Effector memory CD8-positive, alpha-beta T cell (primary cell): ENCODE measurements around the gene UFD1.

Source experiments
- ATAC-seq: fragments of 150-1000 bp; cut with Tn5 transposase; replicated peaks from 2 replicates; pipeline ENCODE4 v1.10.0; 2021; ENCODE audit warnings: mild to moderate bottlenecking, moderate library complexity
- DNase-seq, 3 experiments: peaks; one replicate each; pipeline ENCODE4 v3.0.0; 2021
- H3K27ac Mint-ChIP-seq, 2 donors: one replicate each; pipeline ENCODE4 v1.8.0; 2022; ENCODE audit warnings: mild to moderate bottlenecking in 2 of 2, mixed read lengths in 2 of 2, moderate library complexity in 2 of 2
- H3K27me3 Mint-ChIP-seq, 2 donors: one replicate each; pipeline ENCODE4 v1.8.0; 2022; ENCODE audit warnings: mixed read lengths in 2 of 2
- H3K36me3 Mint-ChIP-seq: one replicate; pipeline ENCODE4 v1.8.0; 2022; ENCODE audit warnings: mild to moderate bottlenecking, moderate library complexity, mixed read lengths; ENCODE audit not compliant: insufficient read depth
- H3K4me1 Mint-ChIP-seq, 2 donors: one replicate each; pipeline ENCODE4 v1.8.0; 2022; ENCODE audit warnings: low read depth in 2 of 2, mixed read lengths in 2 of 2
- H3K4me3 Mint-ChIP-seq, 2 donors: one replicate each; pipeline ENCODE4 v1.8.0; 2022; ENCODE audit warnings: mild to moderate bottlenecking in 2 of 2, mixed read lengths in 2 of 2, moderate library complexity in 2 of 2
- H3K9me3 Mint-ChIP-seq, 2 donors: one replicate each; pipeline ENCODE4 v1.8.0; 2022; ENCODE audit warnings: mixed read lengths in 2 of 2

UFD1 gene

DNA sequence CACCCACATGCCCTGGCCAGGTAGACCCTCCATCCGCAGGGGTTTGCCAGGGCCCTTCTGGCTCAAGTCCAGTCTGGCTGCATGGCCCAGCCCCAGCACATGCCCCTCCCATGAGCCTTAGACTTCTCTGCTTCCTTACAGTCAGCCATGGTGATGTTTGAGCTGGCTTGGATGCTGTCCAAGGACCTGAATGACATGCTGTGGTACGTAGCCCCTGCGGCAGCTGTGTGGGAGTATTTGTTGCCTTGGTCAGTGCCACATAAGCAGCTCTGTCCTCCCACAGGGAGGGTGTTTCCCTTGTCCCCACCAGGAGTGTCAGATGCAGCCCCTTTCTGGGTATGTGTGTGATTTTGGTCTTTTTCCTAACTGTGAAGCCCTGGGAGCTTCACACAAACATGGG, 18.3 kb upstream of the UFD1 start:
- ATAC-seq = no peak
- Mint-ChIP-seq H3K36me3 (no peaks in the 10 kb centered on the region), H3K4me1 (no peaks in the 10 kb centered on the region), H3K27me3 (no peaks in the 10 kb centered on the region), H3K27ac (no peak overlapping the region), H3K4me3 (no peak overlapping the region), H3K9me3 (no peaks in the 10 kb centered on the region)
- DNase-seq = no peak

DNA sequence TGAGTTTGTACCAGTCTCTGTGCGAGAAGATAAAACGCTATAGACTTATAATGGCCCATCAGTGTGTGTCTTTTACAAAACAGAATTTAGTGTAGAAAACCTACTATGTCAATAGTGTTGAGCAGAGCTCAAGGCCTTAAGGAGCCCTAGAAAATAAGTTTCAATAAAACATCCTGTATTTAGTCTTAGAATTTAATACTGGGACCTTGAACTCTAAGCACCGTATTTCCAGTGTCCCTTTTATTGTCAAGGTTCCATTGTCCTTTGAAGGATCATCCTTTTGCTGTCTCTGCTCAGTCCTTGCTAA, 17.3 kb upstream of the UFD1 start:
- no peaks in the 10 kb centered on the region for H3K36me3 Mint-ChIP-seq
- no peak overlapping the region for H3K27ac Mint-ChIP-seq

DNA sequence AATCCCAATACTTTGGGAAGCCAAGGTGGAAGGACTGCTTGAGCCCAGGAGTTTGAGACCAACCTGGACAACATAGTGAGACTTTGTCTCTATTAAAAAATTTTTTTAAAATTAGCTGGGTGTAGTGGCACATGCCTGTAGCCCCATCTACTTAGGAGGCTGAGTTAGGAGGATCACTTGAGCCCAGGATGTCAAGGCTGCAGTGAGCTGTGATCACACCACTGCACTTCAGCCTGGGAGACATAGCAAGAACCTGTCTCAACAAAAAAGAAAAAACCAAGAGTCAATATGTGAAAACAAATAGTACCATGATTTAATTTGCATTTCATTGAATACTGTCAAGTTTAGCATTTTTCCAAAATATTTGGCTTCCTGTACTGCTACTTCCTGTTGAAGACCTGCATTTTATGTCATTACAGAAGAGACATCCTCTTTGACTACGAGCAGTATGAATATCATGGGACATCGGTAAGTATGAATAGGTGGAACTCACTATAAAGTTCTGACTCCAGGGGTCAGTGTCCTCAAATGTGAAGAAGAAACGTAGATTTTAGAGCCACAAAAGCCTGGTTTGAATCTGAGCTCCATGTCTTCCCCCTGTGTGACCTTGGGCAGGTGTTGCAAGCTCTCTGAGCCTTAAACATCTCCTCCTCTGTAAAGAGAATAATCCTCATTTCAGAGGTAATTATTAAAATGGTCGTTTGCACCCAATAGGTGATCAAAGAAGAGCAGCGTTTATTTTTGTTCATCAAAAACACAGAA, 16.8 kb upstream of the UFD1 start:
- no peaks in the 10 kb centered on the region for H3K27me3 Mint-ChIP-seq
- H3K9me3 Mint-ChIP-seq = no peaks in the 10 kb centered on the region
- no peak for DNase-seq
- H3K4me3 Mint-ChIP-seq = no peak overlapping the region
- H3K27ac Mint-ChIP-seq = no peak overlapping the region
- no peaks in the 10 kb centered on the region for H3K4me1 Mint-ChIP-seq
- no peak for ATAC-seq
- H3K36me3 Mint-ChIP-seq = no peaks in the 10 kb centered on the region

More for the DNA sequence above, 17.3 kb upstream of the UFD1 start:
- Mint-ChIP-seq H3K4me1 (no peaks in the 10 kb centered on the region), H3K27me3 (no peaks in the 10 kb centered on the region), H3K9me3 (no peaks in the 10 kb centered on the region), H3K4me3 (no peak overlapping the region)
- ATAC-seq = no peak
- DNase-seq = no peak

DNA sequence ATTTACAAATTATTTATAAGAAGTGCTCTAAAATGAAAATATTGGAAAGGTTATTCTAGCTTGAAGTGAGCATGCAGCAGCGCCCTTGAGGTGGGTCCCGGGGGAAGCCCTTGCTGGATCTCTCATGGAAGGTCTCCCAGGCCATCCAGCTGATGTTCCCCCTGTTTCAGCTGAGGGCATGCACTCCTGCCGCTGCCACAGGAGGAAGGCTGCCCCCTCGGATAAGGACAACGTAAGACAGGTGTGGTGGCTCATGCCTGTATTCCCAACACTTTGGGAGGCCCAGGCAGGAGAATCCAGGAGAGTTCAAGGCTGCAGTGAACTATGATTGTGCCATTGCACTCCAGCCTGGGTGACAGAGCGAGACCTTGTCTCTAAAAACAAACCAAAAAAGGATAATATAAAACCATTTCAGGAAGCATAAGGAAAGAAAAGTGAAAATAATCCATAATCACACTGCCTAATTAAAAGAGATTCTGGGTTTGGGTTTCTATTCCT, 15.7 kb upstream of the UFD1 start:
- ATAC-seq = no peak
- Mint-ChIP-seq H3K4me1 (no peaks in the 10 kb centered on the region), H3K4me3 (no peak overlapping the region), H3K36me3 (no peaks in the 10 kb centered on the region), H3K9me3 (no peaks in the 10 kb centered on the region), H3K27me3 (no peaks in the 10 kb centered on the region), H3K27ac (no peak overlapping the region)
- no peak for DNase-seq

DNA sequence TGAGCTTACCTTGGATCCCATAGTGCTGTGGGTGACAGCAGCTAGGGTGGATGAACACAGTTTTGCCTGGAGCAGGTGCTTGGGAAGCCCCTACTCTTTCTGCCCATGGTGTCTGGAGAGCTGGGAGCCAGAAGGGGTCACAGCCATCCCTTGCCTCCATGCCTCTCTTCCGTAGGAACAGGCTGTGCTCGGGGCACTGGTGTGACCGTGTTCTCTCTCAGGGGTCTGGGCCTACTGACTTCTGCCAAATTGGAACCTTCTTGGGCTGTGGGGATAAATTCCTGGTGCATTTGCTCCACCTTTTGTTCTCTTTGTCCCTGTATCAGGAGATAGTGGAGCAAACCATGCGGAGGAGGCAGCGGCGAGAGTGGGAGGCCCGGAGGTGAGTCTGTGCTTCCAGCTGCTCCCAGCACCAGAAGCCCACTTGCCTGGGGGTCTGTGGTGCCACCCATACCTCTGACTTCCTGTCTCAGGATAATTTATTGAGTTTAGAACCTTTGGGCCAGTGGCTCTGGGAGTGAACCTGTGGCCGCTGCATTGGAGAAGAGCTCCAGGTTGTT, 15.1 kb upstream of the UFD1 start:
- no peak for ATAC-seq
- H3K27ac Mint-ChIP-seq = no peak overlapping the region
- no peak overlapping the region for H3K4me3 Mint-ChIP-seq
- H3K4me1 Mint-ChIP-seq = no peaks in the 10 kb centered on the region
- H3K36me3 Mint-ChIP-seq = no peaks in the 10 kb centered on the region
- no peak for DNase-seq
- H3K9me3 Mint-ChIP-seq = no peaks in the 10 kb centered on the region
- no peaks in the 10 kb centered on the region for H3K27me3 Mint-ChIP-seq

DNA sequence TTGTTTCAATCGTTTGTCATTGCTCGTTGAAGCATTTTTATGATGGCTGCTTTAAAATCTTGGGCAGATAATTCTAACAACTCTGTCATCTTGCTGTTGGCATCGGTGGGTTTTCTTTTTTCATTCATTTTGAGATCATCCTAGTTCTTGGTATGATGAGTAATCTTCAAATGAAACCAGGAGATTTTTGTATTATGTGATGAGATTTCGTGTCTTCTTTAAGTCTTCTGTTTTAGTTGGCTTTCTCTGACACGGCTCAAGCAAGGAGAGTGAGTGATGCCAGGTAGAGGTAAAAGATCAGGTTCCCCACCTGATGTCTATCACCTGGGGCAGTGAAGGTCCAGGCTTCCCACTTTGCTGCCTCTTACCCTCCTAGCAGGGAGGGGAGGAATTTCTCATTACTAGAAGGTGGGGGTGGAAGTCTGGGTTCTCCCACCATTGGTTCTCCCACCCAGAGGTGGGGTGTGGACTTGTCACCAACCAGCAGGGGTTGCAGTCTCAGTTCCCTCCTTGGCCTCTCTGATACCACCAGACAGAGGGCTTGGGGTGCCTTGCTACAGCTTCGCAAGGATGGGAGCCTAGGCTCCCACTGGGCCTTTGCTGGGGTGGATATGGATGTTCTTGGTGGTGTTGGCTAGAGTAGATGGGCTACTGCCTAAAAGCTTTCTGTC, 13.6 kb upstream of the UFD1 start:
- no peaks in the 10 kb centered on the region for H3K4me1 Mint-ChIP-seq
- H3K27ac Mint-ChIP-seq = no peak overlapping the region
- no peaks in the 10 kb centered on the region for H3K36me3 Mint-ChIP-seq

DNA sequence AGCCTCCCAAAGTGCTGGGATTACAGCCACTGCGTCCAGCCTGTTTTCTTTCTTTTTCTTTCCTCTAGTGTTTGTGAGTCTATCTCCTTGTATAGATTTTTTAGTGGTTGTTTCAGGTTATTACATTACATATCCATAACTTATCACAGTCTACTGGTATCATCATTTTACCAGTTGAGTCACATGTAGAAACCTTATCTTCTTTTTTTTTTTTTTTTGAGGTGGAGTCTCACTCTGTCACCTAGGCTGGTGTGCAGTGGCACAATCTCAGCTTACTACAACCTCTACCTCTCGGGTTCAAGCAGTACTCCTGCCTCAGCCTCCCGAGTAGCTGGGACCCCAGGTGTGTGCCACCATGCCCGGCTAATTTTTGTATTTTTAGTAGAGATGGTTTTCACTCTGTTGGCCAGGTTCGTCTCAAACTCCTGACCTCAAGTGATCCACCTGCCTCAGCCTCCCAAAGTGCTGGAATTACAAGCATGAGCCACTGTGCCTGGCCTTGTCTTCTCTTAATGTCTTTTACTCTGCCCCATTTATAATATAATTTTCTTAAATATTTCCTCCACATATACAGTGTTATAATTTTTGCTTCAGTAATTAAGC, 11.7 kb upstream of the UFD1 start:
- Mint-ChIP-seq H3K9me3 (no peaks in the 10 kb centered on the region), H3K27me3 (no peaks in the 10 kb centered on the region), H3K4me3 (no peak overlapping the region), H3K36me3 (no peaks in the 10 kb centered on the region), H3K27ac (no peak overlapping the region), H3K4me1 (no peaks in the 10 kb centered on the region)
- ATAC-seq (no peak), DNase-seq (no peak)

More for the DNA sequence above, 13.6 kb upstream of the UFD1 start:
- DNase-seq (no peak), ATAC-seq (no peak)
- Mint-ChIP-seq H3K9me3 (no peaks in the 10 kb centered on the region), H3K4me3 (no peak overlapping the region), H3K27me3 (no peaks in the 10 kb centered on the region)

DNA sequence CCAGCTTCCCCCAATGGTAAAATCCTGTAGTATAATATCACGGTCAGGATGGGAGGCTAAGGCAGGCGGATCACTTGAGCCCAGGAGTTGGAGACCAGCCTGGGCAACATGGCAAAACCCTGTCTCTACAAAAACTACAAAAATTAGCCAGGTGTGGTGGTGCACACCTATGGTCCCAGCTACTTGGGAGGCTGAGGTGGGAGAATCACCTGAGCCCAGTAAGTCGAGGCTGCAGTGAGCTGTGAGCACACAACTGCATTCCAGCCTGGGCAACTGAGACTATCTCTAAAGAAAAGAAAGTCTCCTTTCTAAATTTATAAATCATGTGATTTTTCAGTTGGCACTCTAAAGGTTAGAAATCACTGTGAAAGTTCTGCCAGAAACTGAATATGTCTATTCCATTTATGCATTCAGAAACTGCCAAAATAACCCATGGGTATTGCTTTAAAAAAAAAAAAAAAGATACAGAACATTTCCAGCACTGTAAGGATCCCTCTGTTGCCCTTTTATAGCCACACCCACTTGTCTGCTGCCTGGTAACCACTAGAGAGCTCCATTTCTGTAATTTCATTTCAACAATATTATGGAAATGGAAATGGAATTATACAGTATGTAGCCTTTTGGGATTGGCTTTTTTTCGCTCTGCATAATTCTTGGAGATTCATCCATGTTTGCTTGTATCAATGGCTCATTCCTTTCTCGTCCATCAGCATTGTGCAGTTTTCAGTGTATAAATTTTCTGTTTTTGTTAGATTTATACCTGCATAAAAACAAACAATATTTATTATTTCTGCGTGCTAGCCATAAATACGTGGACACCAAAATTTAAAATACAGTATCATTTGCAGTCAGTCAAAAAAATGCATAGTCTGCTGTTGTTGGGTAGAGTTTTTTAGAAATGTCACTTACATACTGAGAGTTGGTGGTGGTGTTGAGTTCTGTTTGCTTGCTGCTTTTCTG, 10.2 kb upstream of the UFD1 start:
- H3K36me3 Mint-ChIP-seq = no peaks in the 10 kb centered on the region

DNA sequence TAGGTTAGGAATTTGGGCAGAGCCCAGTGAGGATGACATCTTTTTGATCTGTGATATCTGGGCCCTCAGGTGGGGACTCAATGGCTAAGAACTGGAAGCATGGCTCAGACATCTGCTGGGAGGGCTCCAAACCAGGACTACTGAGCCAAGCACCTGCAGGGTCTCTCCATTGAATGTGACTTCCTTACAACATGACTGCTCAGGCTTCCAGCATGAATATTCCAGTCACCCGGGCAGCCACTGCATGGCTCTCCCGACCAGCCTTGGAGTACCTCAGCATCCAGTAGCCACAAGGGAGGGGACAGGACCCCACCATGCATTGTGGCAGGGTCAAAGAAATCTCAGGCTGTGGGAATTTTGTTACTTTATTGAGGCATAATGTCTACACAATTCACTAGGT, 9.3 kb upstream of the UFD1 start:
- no peaks in the 10 kb centered on the region for H3K4me1 Mint-ChIP-seq
- no peaks in the 10 kb centered on the region for H3K27me3 Mint-ChIP-seq
- no peaks in the 10 kb centered on the region for H3K36me3 Mint-ChIP-seq
- no peak overlapping the region for H3K4me3 Mint-ChIP-seq
- DNase-seq = no peak
- no peak overlapping the region for H3K27ac Mint-ChIP-seq
- no peaks in the 10 kb centered on the region for H3K9me3 Mint-ChIP-seq
- ATAC-seq = no peak

More for the DNA sequence above, 10.2 kb upstream of the UFD1 start:
- Mint-ChIP-seq H3K9me3 (no peaks in the 10 kb centered on the region), H3K4me1 (no peaks in the 10 kb centered on the region), H3K4me3 (no peak overlapping the region), H3K27me3 (no peaks in the 10 kb centered on the region), H3K27ac (no peak overlapping the region)
- DNase-seq = no peak
- no peak for ATAC-seq

DNA sequence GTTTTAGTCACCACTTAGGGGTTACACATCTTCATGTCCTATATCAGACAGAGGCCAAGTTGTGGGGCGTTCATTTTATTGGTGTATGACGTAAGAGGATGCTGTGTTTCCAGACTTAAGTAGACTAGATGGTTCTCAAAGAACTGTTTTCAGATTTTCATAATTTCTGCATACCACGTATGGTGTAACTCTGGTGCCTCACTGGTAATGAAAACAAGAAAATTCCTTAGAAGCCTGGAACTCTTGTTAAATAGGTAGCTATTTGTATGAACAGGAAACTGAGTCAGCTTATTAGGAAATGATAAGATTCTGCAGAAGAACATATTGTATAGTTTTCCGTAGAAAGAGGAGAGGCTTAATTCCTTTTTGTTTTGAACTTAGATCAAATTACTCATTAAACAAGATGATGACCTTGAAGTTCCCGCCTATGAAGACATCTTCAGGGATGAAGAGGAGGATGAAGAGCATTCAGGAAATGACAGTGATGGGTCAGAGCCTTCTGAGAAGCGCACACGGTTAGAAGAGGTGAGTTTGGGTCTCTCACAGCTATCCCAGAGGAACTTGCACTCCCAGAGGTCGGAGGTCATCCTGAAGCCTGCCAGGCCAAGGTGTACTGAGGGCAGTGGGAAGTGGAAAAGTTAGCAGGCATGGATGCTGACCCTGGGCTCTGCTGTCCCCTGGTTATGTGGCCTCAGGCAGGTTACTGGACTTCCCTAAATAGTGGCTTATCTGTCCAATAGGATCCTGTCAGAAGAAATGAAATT, 4.7 kb upstream of the UFD1 start:
- no peak for DNase-seq
- Mint-ChIP-seq H3K4me1 (peaks cover 8 to 10% of the 10 kb centered on the region in 2 donors), H3K4me3 (no peak overlapping the region), H3K27me3 (no peaks in the 10 kb centered on the region), H3K27ac (no peak overlapping the region), H3K36me3 (peaks cover 11% of the 10 kb centered on the region), H3K9me3 (no peaks in the 10 kb centered on the region)
- no peak for ATAC-seq

DNA sequence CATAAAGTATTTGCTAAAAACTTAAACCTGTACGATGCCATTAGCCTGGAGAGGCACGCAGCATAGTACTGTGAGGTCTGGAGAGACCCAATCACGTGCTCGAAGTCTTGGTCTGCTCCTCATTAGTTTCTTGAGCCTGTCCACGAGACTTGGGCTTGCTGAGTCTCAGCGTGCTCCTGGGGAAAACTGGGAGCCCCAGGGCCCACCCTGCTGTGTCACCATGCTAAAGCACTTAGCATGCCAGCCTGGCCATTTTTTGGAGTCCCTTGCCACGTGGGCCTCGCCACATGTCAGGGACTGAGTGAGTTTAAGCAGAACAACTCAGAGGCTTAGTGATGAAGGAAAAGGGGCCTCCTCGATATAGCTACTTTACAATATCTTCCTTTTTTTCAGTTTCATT, 3.3 kb upstream of the UFD1 start:
- peaks cover 18 to 20% of the 10 kb centered on the region in 2 donors for H3K4me1 Mint-ChIP-seq
- H3K27ac Mint-ChIP-seq = no peak overlapping the region
- no peaks in the 10 kb centered on the region for H3K9me3 Mint-ChIP-seq
- peaks cover 11% of the 10 kb centered on the region for H3K36me3 Mint-ChIP-seq
- ATAC-seq (no peak), DNase-seq (no peak)
- H3K27me3 Mint-ChIP-seq = no peaks in the 10 kb centered on the region
- H3K4me3 Mint-ChIP-seq = no peak overlapping the region

DNA sequence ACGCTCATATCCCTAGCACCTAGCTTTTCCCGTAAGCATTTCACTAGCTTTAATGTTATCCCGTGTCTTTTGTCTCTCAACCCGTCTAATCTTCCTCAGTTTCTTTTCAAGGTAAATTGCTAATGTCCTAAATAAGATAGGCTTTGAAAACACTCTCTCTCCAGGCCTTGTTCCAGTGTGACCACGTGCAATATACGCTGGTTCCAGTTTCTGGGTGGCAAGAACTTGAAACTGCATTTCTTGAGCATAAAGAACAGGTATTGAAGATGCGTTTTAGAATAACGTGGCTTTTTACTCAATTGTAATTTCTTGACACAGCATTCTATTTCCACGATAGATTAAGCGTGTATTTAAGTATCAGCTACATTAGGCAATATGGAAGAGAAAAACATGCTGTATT, 1.8 kb upstream of the UFD1 start:
- H3K9me3 Mint-ChIP-seq = no peaks in the 10 kb centered on the region
- H3K4me1 Mint-ChIP-seq = peaks cover 23 to 24% of the 10 kb centered on the region in 2 donors
- H3K27me3 Mint-ChIP-seq = no peaks in the 10 kb centered on the region
- H3K27ac Mint-ChIP-seq = no peak overlapping the region
- peaks cover 11% of the 10 kb centered on the region for H3K36me3 Mint-ChIP-seq
- no peak for ATAC-seq
- H3K4me3 Mint-ChIP-seq = peak overlapping the region; percentile 88 to 95
- no peak for DNase-seq
